Loucy (cell line): ENCODE results near the gene PCGF1.
"Not testable (repeated sequence)": the region's sequence is repeated elsewhere in the genome, so short reads cannot be mapped to it uniquely, and the experiment has no call there.

Source experiments
- H2AFZ ChIP-seq: fragments of 200-600 bp; sonication (generic); 2 replicates; pipeline ENCODE4 v1.6.0; 2016; ENCODE audit warnings: antibody characterized with exemption, mild to moderate bottlenecking, low read length, moderate library complexity
- H3F3A ChIP-seq: fragments of 200-600 bp; 2 replicates; pipeline ENCODE4 v1.6.0; 2016; ENCODE audit warnings: antibody characterized with exemption, low read depth, mild to moderate bottlenecking
- H3K27me3 ChIP-seq: fragments of 200-600 bp; sonication (generic); 2 replicates; pipeline ENCODE4 v1.6.1; 2014; ENCODE audit warnings: low read length, mild to moderate bottlenecking; ENCODE audit not compliant: insufficient read depth, poor library complexity, severe bottlenecking
- H3K36me3 ChIP-seq: fragments of 200-600 bp; sonication (generic); 2 replicates; pipeline ENCODE4 v1.6.1; 2016; ENCODE audit warnings: low read length; ENCODE audit not compliant: insufficient read depth
- H3K4me1 ChIP-seq: fragments of 200-600 bp; sonication (generic); 2 replicates; pipeline ENCODE4 v1.5.1; 2014; ENCODE audit warnings: low read length, mild to moderate bottlenecking; ENCODE audit not compliant: insufficient read depth, poor library complexity, severe bottlenecking
- H3K4me2 ChIP-seq: fragments of 200-600 bp; sonication (generic); 2 replicates; pipeline ENCODE4 v1.6.0; 2014; ENCODE audit warnings: antibody characterized with exemption, low read length, low read depth, mild to moderate bottlenecking; ENCODE audit not compliant: poor library complexity, severe bottlenecking
- H3K4me3 ChIP-seq: fragments of 200-600 bp; sonication (generic); 2 replicates; pipeline ENCODE4 v1.5.1; 2014; ENCODE audit warnings: low read length, mild to moderate bottlenecking, mixed read lengths; ENCODE audit not compliant: poor library complexity, severe bottlenecking
- H3K79me2 ChIP-seq: fragments of 200-600 bp; sonication (generic); 2 replicates; pipeline ENCODE4 v1.6.1; 2014; ENCODE audit warnings: low read length; ENCODE audit not compliant: insufficient read depth
- H3K9ac ChIP-seq: fragments of 200-600 bp; sonication (generic); 2 replicates; pipeline ENCODE4 v1.6.0; 2014; ENCODE audit warnings: mild to moderate bottlenecking, low read depth, low read length, moderate library complexity; ENCODE audit not compliant: poor library complexity, severe bottlenecking
- H3K9me2 ChIP-seq: fragments of 200-600 bp; sonication (generic); replicated peaks from 2 replicates; pipeline ENCODE4 v1.6.1; 2016; ENCODE audit warnings: low read depth, low read length, mixed read lengths
- H3K9me3 ChIP-seq: fragments of 200-600 bp; sonication (generic); 2 replicates; pipeline ENCODE4 v1.6.1; 2014; ENCODE audit warnings: mild to moderate bottlenecking, antibody characterized with exemption, low read length, low read depth; ENCODE audit not compliant: insufficient read depth
- H4K20me1 ChIP-seq: fragments of 200-600 bp; sonication (generic); 2 replicates; pipeline ENCODE4 v1.6.0; 2014; ENCODE audit warnings: antibody characterized with exemption, low read length, mild to moderate bottlenecking; ENCODE audit not compliant: insufficient read depth, poor library complexity, severe bottlenecking
- CTCF ChIP-seq: fragments of 200-600 bp; sonication (generic); conservative IDR thresholded peaks from 2 replicates; pipeline ENCODE4 v1.5.1; 2014; ENCODE audit warnings: mild to moderate bottlenecking, antibody characterized with exemption, low read length
- EZH2phosphoT487 ChIP-seq: fragments of 200-600 bp; IDR thresholded peaks from 2 replicates; pipeline ENCODE4 v1.6.1; 2018; ENCODE audit warnings: antibody characterized with exemption, mild to moderate bottlenecking, moderate library complexity, borderline replicate concordance

Gene PCGF1

GRCh38 chr2:74472086-74472944 lies 35.2 kb downstream of the PCGF1 start, which contains the start of gene MRPL53:
TSS of gene MRPL53 (minus strand) at chr2:74472680. CDS start at chr2:74472660, 20 bp downstream.
- H3K9me3 ChIP-seq, result no peaks in the 10 kb centered on the region
- H3K79me2 ChIP-seq, result peaks cover 14% of the 10 kb centered on the region; the same call in 1 of the 2 replicates
- H3K4me2 ChIP-seq, result peak within 1 kb of the TSS; percentile 92
- no peaks in the 10 kb centered on the region for H3K27me3 ChIP-seq
- TF ChIP-seq EZH2phosphoT487, result no peak
- 0 out of 2 replicates have a peak, but pooled peaks have one; percentile 10 for TF ChIP-seq CTCF
- H3K9ac ChIP-seq, result peak within 1 kb of the TSS; percentile 86
- peaks cover 16% of the 10 kb centered on the region for H3K4me1 ChIP-seq
- no peaks in the 10 kb centered on the region for H3K9me2 ChIP-seq
- H2AFZ ChIP-seq, result peak within 1 kb of the TSS; percentile 87
- no peaks in the 10 kb centered on the region for H4K20me1 ChIP-seq
- H3K36me3 ChIP-seq, result peaks cover 6% of the 10 kb centered on the region; the same call in 1 of the 2 replicates
- peak within 1 kb of the TSS; percentile 86 for H3K4me3 ChIP-seq
- peaks cover 5% of the 10 kb centered on the region; the same call in 1 of the 2 replicates for H3F3A ChIP-seq

- H2AFZ ChIP-seq, result no peak overlapping the region
- TF ChIP-seq CTCF (no peak), EZH2phosphoT487 (no peak)
- no peaks in the 10 kb centered on the region for H3K9me2 ChIP-seq
Measured at GRCh38 chr2:74471332-74472065, 36.0 kb downstream of the PCGF1 start.

GRCh38 chr2:74470742-74471141 lies 36.8 kb downstream of the PCGF1 start:
- H3K4me1 ChIP-seq, result peaks cover 16% of the 10 kb centered on the region
- H4K20me1 ChIP-seq, H3K27me3 ChIP-seq, H3K9ac ChIP-seq, H3K9me3 ChIP-seq, H3K36me3 ChIP-seq, H3F3A ChIP-seq, H3K4me2 ChIP-seq, H3K9me2 ChIP-seq, H3K4me3 ChIP-seq, H2AFZ ChIP-seq: not testable (repeated sequence)
- H3K79me2 ChIP-seq, result peaks cover 14% of the 10 kb centered on the region; the same call in 1 of the 2 replicates

More at GRCh38 chr2:74471332-74472065, 36.0 kb downstream of the PCGF1 start:
- H3F3A ChIP-seq, result peaks cover 5% of the 10 kb centered on the region; the same call in 1 of the 2 replicates
- H4K20me1 ChIP-seq, result no peaks in the 10 kb centered on the region
- peaks cover 16% of the 10 kb centered on the region for H3K4me1 ChIP-seq
- H3K36me3 ChIP-seq, result peaks cover 6% of the 10 kb centered on the region; the same call in 1 of the 2 replicates
- H3K27me3 ChIP-seq, result no peaks in the 10 kb centered on the region
- peak overlapping the region; percentile 86 for H3K4me3 ChIP-seq
- peak overlapping the region; percentile 86 for H3K9ac ChIP-seq
- peaks cover 14% of the 10 kb centered on the region; the same call in 1 of the 2 replicates for H3K79me2 ChIP-seq
- H3K9me3 ChIP-seq, result no peaks in the 10 kb centered on the region
- peak overlapping the region; percentile 92 for H3K4me2 ChIP-seq
